C4-2B (cell line): ENCODE measurements around the gene INS.

ENCODE experiments used
- ZFX ChIP-seq: fragments of 450-650 bp; IDR thresholded peaks from 2 replicates; pipeline ENCODE4 v1.6.1; 2017
- TF ChIP-seq, protein P1 (sequence below): fragments of 450-650 bp; conservative IDR thresholded peaks from 2 replicates; pipeline ENCODE4 v1.5.1; 2017; ENCODE audit warnings: mild to moderate bottlenecking

DNA sequence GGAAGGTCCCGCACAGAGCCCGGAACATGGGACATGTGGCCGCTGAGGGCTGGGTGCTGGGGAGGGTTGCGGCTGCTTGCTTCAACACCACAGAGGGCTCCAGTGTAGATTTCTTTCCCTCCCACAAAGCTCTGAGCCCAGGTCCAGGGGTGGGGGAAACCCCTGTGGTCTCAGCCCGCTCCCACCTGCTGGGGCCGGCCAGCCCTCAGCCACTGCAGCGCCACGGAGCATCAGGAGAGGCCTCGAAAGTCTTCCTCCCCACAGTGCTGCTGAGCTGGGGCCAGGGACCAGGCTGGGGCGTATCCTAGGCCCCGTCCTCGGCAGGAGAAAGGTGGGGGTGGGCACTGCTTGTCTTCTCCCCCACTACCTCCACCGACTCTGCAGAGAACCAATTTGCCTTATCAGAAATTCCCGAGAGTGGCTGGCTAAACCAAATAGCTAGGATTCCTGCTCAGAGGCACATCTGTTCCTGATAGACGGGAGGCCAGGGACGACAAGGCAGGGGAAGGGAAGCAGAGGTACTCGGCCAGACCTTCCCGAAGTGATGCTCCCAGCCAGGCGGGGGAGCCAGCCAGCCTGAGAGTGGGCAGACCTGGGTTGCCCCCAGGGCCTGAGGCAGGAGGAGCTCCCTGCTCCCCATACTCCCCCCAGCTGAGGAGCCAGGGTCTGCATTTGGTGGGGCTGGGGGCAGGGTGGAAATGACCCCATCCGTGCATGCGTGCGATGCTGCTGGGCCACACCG lies 40.5 kb downstream of the INS start:
- TF ChIP-seq, protein P1, sequence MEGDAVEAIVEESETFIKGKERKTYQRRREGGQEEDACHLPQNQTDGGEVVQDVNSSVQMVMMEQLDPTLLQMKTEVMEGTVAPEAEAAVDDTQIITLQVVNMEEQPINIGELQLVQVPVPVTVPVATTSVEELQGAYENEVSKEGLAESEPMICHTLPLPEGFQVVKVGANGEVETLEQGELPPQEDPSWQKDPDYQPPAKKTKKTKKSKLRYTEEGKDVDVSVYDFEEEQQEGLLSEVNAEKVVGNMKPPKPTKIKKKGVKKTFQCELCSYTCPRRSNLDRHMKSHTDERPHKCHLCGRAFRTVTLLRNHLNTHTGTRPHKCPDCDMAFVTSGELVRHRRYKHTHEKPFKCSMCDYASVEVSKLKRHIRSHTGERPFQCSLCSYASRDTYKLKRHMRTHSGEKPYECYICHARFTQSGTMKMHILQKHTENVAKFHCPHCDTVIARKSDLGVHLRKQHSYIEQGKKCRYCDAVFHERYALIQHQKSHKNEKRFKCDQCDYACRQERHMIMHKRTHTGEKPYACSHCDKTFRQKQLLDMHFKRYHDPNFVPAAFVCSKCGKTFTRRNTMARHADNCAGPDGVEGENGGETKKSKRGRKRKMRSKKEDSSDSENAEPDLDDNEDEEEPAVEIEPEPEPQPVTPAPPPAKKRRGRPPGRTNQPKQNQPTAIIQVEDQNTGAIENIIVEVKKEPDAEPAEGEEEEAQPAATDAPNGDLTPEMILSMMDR = no peak
- no peak for TF ChIP-seq ZFX
